Liver (tissue), 9 donors: ENCODE measurements around the gene THAP7. TPM values are rescaled to one million over a fixed set of nuclear protein-coding genes. Genes with fewer than 3 reads are reported as not detected.

ENCODE experiments used
- DNase-seq: peaks from one replicate; pipeline ENCODE4 v3.0.0-alpha.2; 2017; ENCODE audit warnings: low spot score
- H3K27ac ChIP-seq, 2 donors: one replicate each; pipeline ENCODE4 v1.7.0; 2013; ENCODE audit warnings: inconsistent platforms in 2 of 2, low read length in 2 of 2, control low read depth in 1 of 2, low read depth in 1 of 2, mild to moderate bottlenecking in 1 of 2
- H3K27me3 ChIP-seq, 4 donors: one replicate each; pipeline versions ENCODE4 v1.6.1 to v1.7.0; 2013; ENCODE audit warnings: low read length in 3 of 4, inconsistent platforms in 1 of 4, mild to moderate bottlenecking in 1 of 4, moderate library complexity in 1 of 4; ENCODE audit not compliant: control insufficient read depth in 4 of 4, insufficient read depth in 4 of 4
- H3K36me3 ChIP-seq, 4 donors: one replicate each; pipeline versions ENCODE4 v1.6.1 to v1.7.0; 2013; ENCODE audit warnings: low read length in 3 of 4, mild to moderate bottlenecking in 3 of 4, low read depth in 1 of 4, moderate library complexity in 1 of 4; ENCODE audit not compliant: control insufficient read depth in 4 of 4, insufficient read depth in 3 of 4
- H3K4me1 ChIP-seq, 4 donors: one replicate each; pipeline versions ENCODE4 v1.6.1 to v1.7.0; 2013; ENCODE audit warnings: low read length in 3 of 4, mild to moderate bottlenecking in 3 of 4, moderate library complexity in 1 of 4; ENCODE audit not compliant: control insufficient read depth in 4 of 4, insufficient read depth in 4 of 4
- H3K4me3 ChIP-seq, 3 donors: one replicate each; pipeline versions ENCODE4 v1.6.1 to v1.7.0; 2013; ENCODE audit warnings: low read length in 3 of 3, control low read depth in 1 of 3, low read depth in 1 of 3, mild to moderate bottlenecking in 1 of 3
- H3K9ac ChIP-seq, 2 donors: one replicate each; pipeline ENCODE4 v1.7.0; 2013; ENCODE audit warnings: low read length in 2 of 2, mild to moderate bottlenecking in 2 of 2, moderate library complexity in 2 of 2, control low read depth in 1 of 2, low read depth in 1 of 2
- H3K9me3 ChIP-seq, 4 donors: one replicate each; pipeline versions ENCODE4 v1.6.1 to v1.7.0; 2013; ENCODE audit warnings: low read length in 3 of 4; ENCODE audit not compliant: control insufficient read depth in 4 of 4
- CTCF ChIP-seq: fragments of 150-350 bp; IDR thresholded peaks from 2 replicates; pipeline ENCODE4 v1.5.1; 2017; ENCODE audit warnings: improper control_type of control experiment, low read depth, low read length; ENCODE audit not compliant: missing input control
- EGR1 ChIP-seq, 2 donors: IDR thresholded peaks; 2 replicates each; pipeline ENCODE4 v1.6.1; 2016 to 2018; ENCODE audit warnings: antibody characterized with exemption in 2 of 2, low read depth in 2 of 2
- FOXA1 ChIP-seq: IDR thresholded peaks from 2 replicates; pipeline ENCODE4 v1.6.1; 2016; ENCODE audit warnings: antibody characterized with exemption
- GABPA ChIP-seq, 2 donors: IDR thresholded peaks in 1 of 2; conservative IDR thresholded peaks in 1 of 2; 2 replicates each; pipeline ENCODE4 v1.6.1; 2016; ENCODE audit warnings: antibody characterized with exemption in 2 of 2, mild to moderate bottlenecking in 1 of 2, moderate library complexity in 1 of 2
- HNF4A ChIP-seq, 2 donors: conservative IDR thresholded peaks; 2 replicates each; pipeline ENCODE4 v1.6.1; 2016; ENCODE audit warnings: antibody characterized with exemption in 2 of 2, mild to moderate bottlenecking in 2 of 2
- HNF4G ChIP-seq: IDR thresholded peaks from 2 replicates; pipeline ENCODE4 v1.6.1; 2016; ENCODE audit warnings: antibody characterized with exemption
- JUND ChIP-seq, 2 donors: IDR thresholded peaks; 2 replicates each; pipeline ENCODE4 v1.6.1; 2016; ENCODE audit warnings: antibody characterized with exemption in 2 of 2
- NR2F2 ChIP-seq: IDR thresholded peaks from 2 replicates; pipeline ENCODE4 v1.6.1; 2016; ENCODE audit warnings: antibody characterized with exemption
- RAD21 ChIP-seq, 2 donors: IDR thresholded peaks; 2 replicates each; pipeline ENCODE4 v1.6.1; 2016; ENCODE audit warnings: antibody characterized with exemption in 2 of 2, mild to moderate bottlenecking in 2 of 2
- RXRA ChIP-seq, 2 donors: IDR thresholded peaks; 2 replicates each; pipeline ENCODE4 v1.6.1; 2017 to 2018; ENCODE audit warnings: antibody characterized with exemption in 2 of 2, mild to moderate bottlenecking in 1 of 2
- SP1 ChIP-seq: IDR thresholded peaks from 2 replicates; pipeline ENCODE4 v1.6.1; 2018; ENCODE audit warnings: antibody characterized with exemption, mild to moderate bottlenecking
- TAF1 ChIP-seq: conservative IDR thresholded peaks from 2 replicates; pipeline ENCODE4 v1.6.1; 2016; ENCODE audit warnings: antibody characterized with exemption, mild to moderate bottlenecking
- YY1 ChIP-seq: IDR thresholded peaks from 2 replicates; pipeline ENCODE4 v1.6.1; 2016; ENCODE audit warnings: antibody characterized with exemption, mild to moderate bottlenecking
- ZBTB33 ChIP-seq: IDR thresholded peaks from 2 replicates; pipeline ENCODE4 v1.6.1; 2016; ENCODE audit warnings: antibody characterized with exemption
- WGBS: extraction: QIAGEN DNeasy Blood & Tissue Kit; methylation state at CpG from one replicate; pipeline ENCODE4 v1.1.7; 2013; 5-methylcytosine and 5-hydroxymethylcytosine counted together
- polyA plus RNA-seq, 2 donors: library from polyadenylated mRNA; stranded (reverse) in 1 of 2; unstranded in 1 of 2; fragments of 200-250 nt in 1 of 2; fragments of >200 nt in 1 of 2; fragmentation: Nextera tagmentation in 1 of 2; extraction: Ambion mirVana in 1 of 2; gene quantifications; one replicate each; pipeline versions ENCODE4 v1.2.1 to v1.2.3, GENCODE V29; 2013 to 2015
- total RNA-seq, 2 donors: library from RNA; depleted of rRNA; stranded (reverse); fragments of >200 nt; gene quantifications; one replicate each; pipeline ENCODE4 v1.2.3, GENCODE V29; 2014
- TF ChIP-seq, protein P1 (sequence below): IDR thresholded peaks from 2 replicates; pipeline ENCODE4 v1.6.1; 2016; ENCODE audit warnings: antibody characterized with exemption
- TF ChIP-seq, protein P2 (sequence below): IDR thresholded peaks from 2 replicates; pipeline ENCODE4 v1.6.1; 2016; ENCODE audit warnings: antibody characterized with exemption
- TF ChIP-seq, protein P3 (sequence below): IDR thresholded peaks from 2 replicates; pipeline ENCODE4 v1.6.1; 2016; ENCODE audit warnings: antibody characterized with exemption, mild to moderate bottlenecking
- donor health status: healthy.
- donor health status: healthy.
- donor health status: healthy.
- donor health status: healthy.
- donor health status: healthy.

The THAP7 gene
- total and polyA plus RNA-seq, 4 donors: 10.4 to 21.9 (median 19.4) TPM

GRCh38 chr22:20987375-20987774 is 14.5 kb downstream of the THAP7 start:
- Histone ChIP-seq H3K9ac (no peak overlapping the region), H3K4me3 (no peak overlapping the region), H3K27me3 (no peaks in the 10 kb centered on the region), H3K4me1 (peaks cover 0 to 13% (median 11%) of the 10 kb centered on the region in 4 donors), H3K9me3 (no peaks in the 10 kb centered on the region), H3K36me3 (peaks cover 7 to 30% (median 10%) of the 10 kb centered on the region in 4 donors), H3K27ac (no peak overlapping the region)
- DNase-seq: no peak
- no peak for TF ChIP-seq GABPA (IDR thresholded peaks at IDR 0.05 in 1 of 2, conservative IDR thresholded peaks at IDR 0.05 in 1 of 2)
- TF ChIP-seq HNF4G: no peak
- TF ChIP-seq SP1: no peak
- TF ChIP-seq FOXA1: no peak
- TF ChIP-seq, protein P1, sequence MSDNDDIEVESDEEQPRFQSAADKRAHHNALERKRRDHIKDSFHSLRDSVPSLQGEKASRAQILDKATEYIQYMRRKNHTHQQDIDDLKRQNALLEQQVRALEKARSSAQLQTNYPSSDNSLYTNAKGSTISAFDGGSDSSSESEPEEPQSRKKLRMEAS: no peak
- no peak for TF ChIP-seq CTCF
- TF ChIP-seq ZBTB33: no peak
- TF ChIP-seq, protein P2, sequence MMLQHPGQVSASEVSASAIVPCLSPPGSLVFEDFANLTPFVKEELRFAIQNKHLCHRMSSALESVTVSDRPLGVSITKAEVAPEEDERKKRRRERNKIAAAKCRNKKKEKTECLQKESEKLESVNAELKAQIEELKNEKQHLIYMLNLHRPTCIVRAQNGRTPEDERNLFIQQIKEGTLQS: no peak
- no peak for TF ChIP-seq HNF4A (conservative IDR thresholded peaks at IDR 0.05)
- TF ChIP-seq RAD21 (IDR thresholded peaks at IDR 0.05): no peak
- TF ChIP-seq JUND (IDR thresholded peaks at IDR 0.05): no peak
- TF ChIP-seq EGR1 (IDR thresholded peaks at IDR 0.05; ENCODE audit: low read depth in 2 of 2): no peak
- no peak for TF ChIP-seq NR2F2
- no peak for TF ChIP-seq TAF1
- TF ChIP-seq, protein P3, sequence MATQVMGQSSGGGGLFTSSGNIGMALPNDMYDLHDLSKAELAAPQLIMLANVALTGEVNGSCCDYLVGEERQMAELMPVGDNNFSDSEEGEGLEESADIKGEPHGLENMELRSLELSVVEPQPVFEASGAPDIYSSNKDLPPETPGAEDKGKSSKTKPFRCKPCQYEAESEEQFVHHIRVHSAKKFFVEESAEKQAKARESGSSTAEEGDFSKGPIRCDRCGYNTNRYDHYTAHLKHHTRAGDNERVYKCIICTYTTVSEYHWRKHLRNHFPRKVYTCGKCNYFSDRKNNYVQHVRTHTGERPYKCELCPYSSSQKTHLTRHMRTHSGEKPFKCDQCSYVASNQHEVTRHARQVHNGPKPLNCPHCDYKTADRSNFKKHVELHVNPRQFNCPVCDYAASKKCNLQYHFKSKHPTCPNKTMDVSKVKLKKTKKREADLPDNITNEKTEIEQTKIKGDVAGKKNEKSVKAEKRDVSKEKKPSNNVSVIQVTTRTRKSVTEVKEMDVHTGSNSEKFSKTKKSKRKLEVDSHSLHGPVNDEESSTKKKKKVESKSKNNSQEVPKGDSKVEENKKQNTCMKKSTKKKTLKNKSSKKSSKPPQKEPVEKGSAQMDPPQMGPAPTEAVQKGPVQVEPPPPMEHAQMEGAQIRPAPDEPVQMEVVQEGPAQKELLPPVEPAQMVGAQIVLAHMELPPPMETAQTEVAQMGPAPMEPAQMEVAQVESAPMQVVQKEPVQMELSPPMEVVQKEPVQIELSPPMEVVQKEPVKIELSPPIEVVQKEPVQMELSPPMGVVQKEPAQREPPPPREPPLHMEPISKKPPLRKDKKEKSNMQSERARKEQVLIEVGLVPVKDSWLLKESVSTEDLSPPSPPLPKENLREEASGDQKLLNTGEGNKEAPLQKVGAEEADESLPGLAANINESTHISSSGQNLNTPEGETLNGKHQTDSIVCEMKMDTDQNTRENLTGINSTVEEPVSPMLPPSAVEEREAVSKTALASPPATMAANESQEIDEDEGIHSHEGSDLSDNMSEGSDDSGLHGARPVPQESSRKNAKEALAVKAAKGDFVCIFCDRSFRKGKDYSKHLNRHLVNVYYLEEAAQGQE: no peak
- no peak for TF ChIP-seq YY1
- no peak for TF ChIP-seq RXRA (IDR thresholded peaks at IDR 0.05)
- WGBS: 95% methylated on average over 14 of the region's 14 CpGs
